GM12801 (cell line): ENCODE measurements around the gene NCAPD3.

Source experiments
- CTCF ChIP-seq: IDR thresholded peaks from one replicate; pipeline ENCODE4 v1.5.1; 2011; ENCODE audit warnings: control low read depth; ENCODE audit not compliant: insufficient read length; ENCODE audit errors: extremely low read depth

The NCAPD3 gene

GRCh38 chr11:134248910-134249480 is 25.2 kb upstream of the NCAPD3 start:
- no peak for TF ChIP-seq CTCF

- TF ChIP-seq CTCF, result no peak
These were observed 22.9 kb upstream of the NCAPD3 start for GRCh38 chr11:134246678-134247077.

GRCh38 chr11:134246100-134246499 is 22.3 kb upstream of the NCAPD3 start:
- TF ChIP-seq CTCF, result no peak

- no peak for TF ChIP-seq CTCF
These were observed 21.7 kb upstream of the NCAPD3 start for GRCh38 chr11:134245434-134245833.

GRCh38 chr11:134244593-134244992 is 20.8 kb upstream of the NCAPD3 start:
- no peak for TF ChIP-seq CTCF

- no peak for TF ChIP-seq CTCF
These were observed 20.1 kb upstream of the NCAPD3 start for GRCh38 chr11:134243913-134244312.

GRCh38 chr11:134242376-134242775 is 18.6 kb upstream of the NCAPD3 start:
- TF ChIP-seq CTCF, result no peak
